ENCODE data around the gene ARHGEF6.

- TF ChIP-seq CTCF (IDR thresholded peaks at IDR 0.05; ENCODE audit: low read depth, low read length, poor library complexity, severe bottlenecking), result no peak
- no peak for TF ChIP-seq EZH2phosphoT487 (IDR thresholded peaks at IDR 0.05; ENCODE audit: borderline replicate concordance, low read length)
Observed at GRCh38 chrX:136765821-136766356, 14.8 kb downstream of the ARHGEF6 start.
